Non-pigmented ciliary epithelial cell (primary cell): ENCODE data around the gene RALY.
"Not testable (repeated sequence)": the region's sequence is repeated elsewhere in the genome, so short reads cannot be mapped to it uniquely, and the experiment has no call there.

Experiments used
- DNase-seq: peaks from one replicate; pipeline ENCODE4 v3.0.0-alpha.2; 2010; ENCODE audit warnings: low read depth

RALY gene

GRCh38 chr20:34015401-34016335 lies 22.0 kb downstream of the RALY start:
- DNase-seq: no peak

DNA sequence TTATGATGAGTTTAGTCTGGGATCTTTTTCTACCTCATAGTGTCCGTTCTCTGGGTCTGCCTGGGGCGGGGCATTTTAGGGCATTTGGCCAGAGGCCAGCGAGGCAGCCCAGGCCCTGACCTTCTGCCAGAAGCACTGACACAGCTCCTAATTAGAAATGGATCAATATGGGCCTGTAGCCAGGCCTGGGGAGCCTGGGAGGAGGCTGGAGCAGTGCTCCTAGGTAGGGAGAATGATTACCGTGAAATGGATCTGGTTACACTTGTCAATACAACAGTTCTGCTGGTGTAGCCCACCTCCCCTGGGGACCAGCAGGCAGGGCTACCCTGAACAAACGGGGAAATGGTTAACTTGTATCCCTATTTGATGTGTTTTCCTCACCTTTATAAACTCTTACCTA lies 23.0 kb downstream of the RALY start:
- no peak for DNase-seq

GRCh38 chr20:34017610-34018009 lies 23.9 kb downstream of the RALY start:
- DNase-seq: peak; percentile 80

DNA sequence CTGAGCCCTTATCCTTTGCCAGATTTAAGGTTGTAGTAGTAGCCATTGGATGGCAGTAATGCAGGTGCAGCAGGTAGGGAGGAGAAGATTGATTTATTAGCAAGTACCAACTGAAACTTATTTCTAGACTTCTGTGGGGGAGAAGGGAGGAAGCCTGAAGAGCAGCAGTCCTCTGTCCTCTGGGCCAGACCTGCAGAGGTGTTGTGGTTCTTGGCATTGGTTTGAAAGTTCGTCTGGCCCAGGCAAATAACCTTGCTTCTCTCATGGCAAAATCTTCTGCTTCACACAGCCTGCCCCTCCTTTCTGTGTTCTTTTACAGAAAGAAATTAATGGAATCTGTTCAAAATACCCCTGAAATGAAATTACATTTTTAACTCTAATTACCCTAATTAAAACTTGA lies 24.5 kb downstream of the RALY start:
- no peak for DNase-seq

DNA sequence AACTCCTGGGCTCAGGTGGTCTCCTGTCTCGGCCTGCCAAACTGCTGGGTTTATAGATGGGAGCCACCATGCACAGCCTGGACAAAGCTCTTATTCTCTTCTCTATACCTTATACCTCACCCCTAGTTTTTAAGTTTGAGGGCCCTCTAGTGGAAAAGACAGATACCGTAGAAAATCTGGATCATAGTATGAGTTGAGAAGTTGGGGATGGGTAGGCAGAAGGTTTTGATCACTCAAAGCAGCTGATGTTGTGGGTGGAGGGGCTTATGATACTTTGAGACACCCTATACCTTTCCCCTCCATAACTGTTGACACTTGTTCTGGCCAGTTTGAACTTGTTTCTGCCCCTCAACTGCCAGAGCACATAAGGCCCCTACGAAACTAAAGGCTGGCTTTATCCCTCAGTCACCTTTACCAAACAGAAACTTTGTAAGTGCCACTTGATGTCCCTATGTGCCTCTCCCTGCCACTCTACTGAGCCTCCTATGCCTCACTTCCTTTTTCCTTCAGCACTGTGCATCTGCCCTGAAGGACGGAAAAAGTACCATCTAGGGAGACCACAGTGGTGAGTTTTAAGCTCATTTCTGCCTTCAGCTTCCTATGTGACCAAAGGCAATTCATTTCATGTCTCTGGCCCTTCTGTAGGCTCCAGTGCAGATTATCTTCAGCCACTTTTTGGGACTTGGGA lies 28.6 kb downstream of the RALY start:
- no peak for DNase-seq

DNA sequence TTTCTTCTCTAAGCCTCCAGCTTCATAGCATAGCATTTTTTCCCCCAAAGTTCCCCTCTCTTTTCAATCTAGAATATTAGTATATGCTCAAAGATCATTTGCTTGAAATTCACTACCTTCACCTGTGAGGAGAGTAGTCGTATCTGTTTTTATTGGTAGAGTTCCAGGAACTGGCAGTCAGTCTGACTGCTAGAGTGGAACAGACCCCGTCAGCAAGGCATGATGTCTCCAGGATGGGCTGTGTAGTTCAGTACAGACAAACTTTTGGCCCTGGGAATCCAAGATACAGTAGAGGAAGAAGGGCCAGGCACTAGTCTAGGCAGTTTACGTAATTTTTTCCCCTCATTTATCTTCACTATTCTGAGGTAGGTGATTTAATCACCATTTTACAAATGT lies 29.1 kb downstream of the RALY start:
- DNase-seq: no peak

DNA sequence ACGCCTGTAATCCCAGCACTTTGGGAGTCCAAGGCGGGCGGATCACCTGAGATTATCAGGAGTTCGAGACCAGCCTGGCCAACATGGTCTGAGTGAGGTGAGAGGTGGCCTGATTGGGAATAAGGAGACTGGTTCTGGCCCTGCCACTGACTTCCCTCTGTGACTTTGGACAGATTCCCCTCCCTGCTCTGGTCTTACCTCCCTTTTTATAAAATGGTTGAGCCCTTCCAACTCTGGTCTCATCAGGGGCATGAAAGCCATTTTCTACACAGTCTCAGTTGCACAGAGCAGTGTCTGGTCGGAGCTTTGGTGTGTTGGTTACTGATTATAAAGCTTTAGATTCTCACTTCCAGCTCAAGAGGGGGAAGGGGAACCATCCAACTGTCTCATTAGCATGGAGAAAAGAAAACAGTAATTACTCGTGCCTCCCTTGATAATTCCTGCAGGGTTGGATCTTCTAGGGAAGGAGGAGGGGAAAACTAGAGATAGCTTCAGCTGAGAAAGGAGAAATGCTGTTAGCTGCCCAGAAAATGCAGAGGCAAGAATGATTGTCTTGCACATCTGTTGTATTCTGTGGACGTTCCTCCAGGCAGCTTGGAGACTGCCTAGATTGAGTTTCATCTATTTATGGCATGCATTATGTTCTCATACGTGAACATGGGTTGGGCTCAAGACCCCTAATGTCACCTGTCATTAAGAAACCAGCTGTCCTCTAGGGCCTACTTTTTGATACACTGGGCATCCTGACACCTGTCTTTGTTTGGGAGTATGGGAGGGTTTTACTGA lies 30.4 kb downstream of the RALY start:
- no peak for DNase-seq

DNA sequence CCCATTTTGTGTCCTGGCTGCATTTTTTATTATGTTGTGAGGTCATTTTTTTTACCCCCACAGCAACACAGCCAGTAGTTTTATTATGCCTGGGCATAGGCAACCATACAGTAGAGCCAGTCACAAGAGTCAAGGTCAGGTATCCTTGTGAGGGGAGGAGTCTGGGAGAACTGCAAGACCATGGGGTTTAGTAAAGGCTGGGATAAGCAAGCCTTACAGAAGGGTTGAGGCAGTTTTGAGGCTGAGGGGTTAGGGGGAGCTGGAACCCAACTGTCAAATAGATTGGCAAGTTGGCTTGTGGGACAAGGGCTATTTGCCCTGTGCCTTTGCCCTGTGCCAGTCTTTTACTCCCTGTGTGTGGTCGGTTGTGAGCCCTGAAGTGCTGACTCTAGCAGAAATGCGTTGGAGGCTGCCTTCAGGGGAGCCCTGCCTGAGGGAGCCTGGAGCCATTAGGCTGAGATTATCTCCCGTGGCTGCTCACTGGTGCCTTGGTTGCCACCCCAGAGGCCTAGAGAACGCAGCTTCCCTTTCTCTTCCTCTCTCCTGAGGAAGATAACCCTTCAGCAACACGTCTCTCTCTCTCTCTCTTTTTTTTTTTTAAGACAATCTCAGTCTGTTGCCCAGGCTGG lies 31.1 kb downstream of the RALY start:
- DNase-seq: no peak

DNA sequence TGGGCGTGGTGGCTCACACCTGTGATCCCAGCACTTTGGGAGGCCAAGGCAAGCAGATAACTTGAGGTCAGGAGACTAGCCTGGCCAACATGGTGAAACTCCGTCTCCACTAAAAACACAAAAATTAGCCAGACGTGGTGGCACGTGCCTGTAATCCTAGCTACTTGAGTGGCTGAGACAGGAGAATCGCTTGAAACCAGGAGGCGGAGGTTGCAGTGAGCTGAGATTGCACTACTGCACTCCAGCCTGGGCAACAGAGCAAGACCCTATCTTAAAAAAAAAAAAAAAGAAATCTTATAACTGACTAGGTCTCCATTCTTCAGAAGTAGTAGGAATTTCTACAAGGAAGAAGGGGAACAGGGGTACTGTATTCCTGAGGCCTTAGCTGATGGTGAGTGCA lies 34.3 kb downstream of the RALY start:
- not testable (repeated sequence) for DNase-seq

- DNase-seq: no peak
Observed at GRCh38 chr20:34029415-34029814, 35.7 kb downstream of the RALY start.

DNA sequence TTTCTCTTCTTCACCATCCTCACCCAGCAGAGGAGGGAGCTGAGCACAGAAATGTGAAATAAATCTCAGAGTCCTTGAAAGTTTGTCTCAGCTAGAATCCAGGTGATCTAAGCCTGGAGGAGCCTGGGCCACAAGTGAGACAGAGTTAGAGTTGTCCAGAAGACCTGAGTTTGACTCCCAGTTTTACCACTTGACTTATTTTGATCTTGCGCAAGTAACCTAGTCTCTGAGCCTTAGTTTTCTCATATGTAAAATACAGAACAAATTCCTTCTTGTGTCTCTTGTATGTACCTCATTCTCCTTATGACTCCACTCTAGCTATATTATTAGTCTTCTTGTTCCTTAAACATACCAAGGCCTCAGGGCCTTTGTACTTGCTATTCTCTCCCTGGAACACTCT lies 36.7 kb downstream of the RALY start:
- no peak for DNase-seq

- no peak for DNase-seq
Observed at GRCh38 chr20:34033903-34034302, 40.2 kb downstream of the RALY start.

GRCh38 chr20:34037121-34037520 lies 43.4 kb downstream of the RALY start:
- no peak for DNase-seq

DNA sequence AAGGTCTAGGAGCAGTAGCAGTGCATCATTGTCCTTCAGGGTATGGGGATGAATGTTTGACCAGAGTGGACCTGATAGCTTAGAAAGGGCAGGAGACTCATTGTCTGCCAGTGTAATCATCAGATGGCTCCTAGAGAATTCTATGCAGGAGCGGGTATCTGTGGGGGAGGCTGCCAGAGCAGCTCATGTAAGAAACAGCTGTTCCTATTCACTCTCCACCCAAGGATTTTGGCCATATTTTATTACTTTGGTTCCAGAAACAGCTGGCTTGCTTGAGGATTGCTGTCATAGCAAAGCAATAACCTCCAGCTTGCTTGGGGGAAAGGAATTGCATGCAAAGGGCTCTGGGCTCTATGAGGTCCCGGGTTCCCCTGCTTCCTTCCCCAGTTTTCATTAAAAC lies 44.1 kb downstream of the RALY start:
- no peak for DNase-seq

DNA sequence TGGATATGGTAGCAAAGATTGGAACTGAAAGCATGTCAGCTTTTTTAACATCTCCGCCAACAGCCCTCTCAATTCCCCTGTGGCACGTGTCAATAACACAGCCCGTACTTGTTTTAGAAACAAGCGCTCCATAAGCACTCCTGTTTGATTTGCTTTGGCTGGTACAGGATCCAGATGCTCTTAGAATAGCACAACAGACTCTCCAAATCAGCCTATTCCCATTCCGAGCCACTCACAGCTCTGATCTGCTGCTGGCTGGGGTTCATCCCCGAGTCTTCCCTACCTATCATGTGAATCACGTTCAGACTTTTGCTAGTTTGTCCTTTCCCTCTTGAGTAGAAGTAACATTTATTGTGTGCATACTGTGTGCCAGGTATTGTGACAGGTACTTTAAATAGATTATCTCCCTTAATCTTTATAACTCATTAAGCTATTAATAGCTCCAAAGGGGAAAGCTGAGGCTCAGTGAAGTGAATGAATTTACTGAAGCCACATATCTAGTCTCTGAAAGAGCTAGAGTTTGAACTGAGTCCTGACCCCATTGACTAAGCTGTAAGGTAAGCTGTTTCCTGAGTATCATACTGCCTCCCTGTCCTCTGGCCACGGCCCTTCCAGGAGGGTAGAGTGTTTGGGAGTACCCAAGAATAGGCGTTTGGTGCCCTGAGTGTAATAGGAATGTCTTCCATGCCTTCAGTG lies 46.7 kb downstream of the RALY start:
- no peak for DNase-seq

- DNase-seq: no peak
Observed at GRCh38 chr20:34041226-34041625, 47.5 kb downstream of the RALY start.

GRCh38 chr20:34042262-34042661 lies 48.6 kb downstream of the RALY start:
- DNase-seq: no peak

- no peak for DNase-seq
Observed at GRCh38 chr20:34043025-34043424, 49.3 kb downstream of the RALY start.

- DNase-seq: no peak
Observed at GRCh38 chr20:34045294-34045693, 51.6 kb downstream of the RALY start.

- DNase-seq: no peak
Observed at GRCh38 chr20:34045930-34046725, 52.4 kb downstream of the RALY start.
